ENCODE data around the gene FOXN4.

DNA sequence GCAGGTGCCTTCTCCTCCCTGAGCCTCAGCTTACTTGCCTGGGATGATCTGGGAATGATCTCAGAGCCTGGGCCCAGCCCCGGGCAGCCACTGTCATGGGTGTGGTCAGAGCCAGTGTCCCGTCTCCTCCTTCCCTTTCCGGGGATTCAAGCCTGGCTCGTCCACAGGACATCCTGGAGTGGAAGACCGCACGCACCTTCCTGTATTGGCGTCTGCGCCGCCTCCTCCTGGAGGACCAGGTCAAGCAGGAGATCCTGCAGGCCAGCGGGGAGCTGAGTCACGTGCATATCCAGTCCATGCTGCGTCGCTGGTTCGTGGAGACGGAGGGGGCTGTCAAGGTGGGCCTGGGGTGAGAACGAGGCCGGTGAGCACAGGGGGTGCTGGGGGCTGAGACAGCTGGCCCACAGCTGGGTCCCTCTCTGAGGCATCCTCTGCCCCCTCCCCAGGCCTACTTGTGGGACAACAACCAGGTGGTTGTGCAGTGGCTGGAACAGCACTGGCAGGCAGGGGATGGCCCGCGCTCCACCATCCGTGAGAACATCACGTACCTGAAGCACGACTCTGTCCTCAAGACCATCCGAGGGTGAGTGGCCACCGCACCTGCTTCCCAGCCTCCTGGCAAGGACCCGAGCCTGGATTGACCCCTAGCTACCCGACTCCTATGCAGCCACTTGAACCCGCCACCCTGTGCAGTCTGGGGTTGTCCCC is 44.0 kb downstream of the FOXN4 start:
- TF ChIP-seq ZFX (IDR thresholded peaks at IDR 0.05; ENCODE audit: borderline replicate concordance) = no peak
- TF ChIP-seq, protein P1, sequence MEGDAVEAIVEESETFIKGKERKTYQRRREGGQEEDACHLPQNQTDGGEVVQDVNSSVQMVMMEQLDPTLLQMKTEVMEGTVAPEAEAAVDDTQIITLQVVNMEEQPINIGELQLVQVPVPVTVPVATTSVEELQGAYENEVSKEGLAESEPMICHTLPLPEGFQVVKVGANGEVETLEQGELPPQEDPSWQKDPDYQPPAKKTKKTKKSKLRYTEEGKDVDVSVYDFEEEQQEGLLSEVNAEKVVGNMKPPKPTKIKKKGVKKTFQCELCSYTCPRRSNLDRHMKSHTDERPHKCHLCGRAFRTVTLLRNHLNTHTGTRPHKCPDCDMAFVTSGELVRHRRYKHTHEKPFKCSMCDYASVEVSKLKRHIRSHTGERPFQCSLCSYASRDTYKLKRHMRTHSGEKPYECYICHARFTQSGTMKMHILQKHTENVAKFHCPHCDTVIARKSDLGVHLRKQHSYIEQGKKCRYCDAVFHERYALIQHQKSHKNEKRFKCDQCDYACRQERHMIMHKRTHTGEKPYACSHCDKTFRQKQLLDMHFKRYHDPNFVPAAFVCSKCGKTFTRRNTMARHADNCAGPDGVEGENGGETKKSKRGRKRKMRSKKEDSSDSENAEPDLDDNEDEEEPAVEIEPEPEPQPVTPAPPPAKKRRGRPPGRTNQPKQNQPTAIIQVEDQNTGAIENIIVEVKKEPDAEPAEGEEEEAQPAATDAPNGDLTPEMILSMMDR (IDR thresholded peaks at IDR 0.05) = no peak

Measured in 22Rv1 (cell line).